GM23248 (cell line): ENCODE results near the gene SFTPB. TPM values are rescaled to one million over a fixed set of nuclear protein-coding genes. Genes with fewer than 3 reads are reported as not detected.
A peak's percentile ranks its signal among the peaks of the same experiment; 100 is the strongest.

Experiments used
- DNase-seq: peaks from one replicate; pipeline ENCODE4 v3.0.0-alpha.2; 2015
- H2AFZ ChIP-seq: fragments of 200-600 bp; sonication (generic); 2 replicates; pipeline ENCODE4 v1.6.1; 2016; ENCODE audit warnings: antibody characterized with exemption
- H3F3A ChIP-seq: fragments of 200-600 bp; sonication (generic); 2 replicates; pipeline ENCODE4 v1.6.1; 2016; ENCODE audit warnings: mild to moderate bottlenecking, antibody characterized with exemption, mixed run types; ENCODE audit not compliant: insufficient read depth
- H3K27ac ChIP-seq: fragments of 200-600 bp; sonication (generic); 2 replicates; pipeline ENCODE4 v1.5.1; 2016; ENCODE audit warnings: mild to moderate bottlenecking
- H3K27me3 ChIP-seq: fragments of 200-600 bp; sonication (generic); replicated peaks from 2 replicates; pipeline ENCODE4 v1.6.1; 2016; ENCODE audit warnings: mild to moderate bottlenecking; ENCODE audit not compliant: insufficient read depth
- H3K36me3 ChIP-seq: fragments of 200-600 bp; sonication (generic); 2 replicates; pipeline ENCODE4 v1.6.1; 2016; ENCODE audit warnings: low read depth, mild to moderate bottlenecking
- H3K4me1 ChIP-seq: fragments of 200-600 bp; sonication (generic); 2 replicates; pipeline ENCODE4 v1.6.1; 2016; ENCODE audit warnings: mild to moderate bottlenecking; ENCODE audit not compliant: insufficient read depth
- H3K4me2 ChIP-seq: fragments of 200-600 bp; sonication (generic); one replicate; pipeline ENCODE4 v1.6.1; 2016; ENCODE audit warnings: mild to moderate bottlenecking; ENCODE audit not compliant: unreplicated experiment
- H3K4me3 ChIP-seq: fragments of 200-600 bp; sonication (generic); 2 replicates; pipeline ENCODE4 v1.5.1; 2016; ENCODE audit warnings: mild to moderate bottlenecking
- H3K79me2 ChIP-seq: fragments of 200-600 bp; sonication (generic); 2 replicates; pipeline ENCODE4 v1.6.1; 2016; ENCODE audit warnings: mild to moderate bottlenecking; ENCODE audit not compliant: insufficient read depth
- H3K9ac ChIP-seq: fragments of 200-600 bp; sonication (generic); 2 replicates; pipeline ENCODE4 v1.6.1; 2016; ENCODE audit warnings: mild to moderate bottlenecking
- H3K9me2 ChIP-seq: fragments of 200-600 bp; sonication (generic); 2 replicates; pipeline ENCODE4 v1.6.1; 2016; ENCODE audit warnings: mixed run types, mild to moderate bottlenecking, moderate library complexity; ENCODE audit not compliant: insufficient read depth
- H3K9me3 ChIP-seq: fragments of 200-600 bp; sonication (generic); one replicate; pipeline ENCODE4 v1.6.1; 2017; ENCODE audit warnings: low read depth
- H4K20me1 ChIP-seq: fragments of 200-600 bp; sonication (generic); 2 replicates; pipeline ENCODE4 v1.6.0; 2016; ENCODE audit not compliant: insufficient read depth
- EZH2 ChIP-seq: fragments of 200-600 bp; sonication (generic); IDR thresholded peaks from 2 replicates; pipeline ENCODE4 v1.6.1; 2018; ENCODE audit warnings: antibody characterized with exemption, mild to moderate bottlenecking; ENCODE audit not compliant: insufficient read depth, poor library complexity, severe bottlenecking
- EZH2phosphoT487 ChIP-seq: fragments of 200-600 bp; sonication (generic); IDR thresholded peaks from 2 replicates; pipeline ENCODE4 v1.6.1; 2018; ENCODE audit warnings: antibody characterized with exemption, moderate library complexity, mild to moderate bottlenecking, low read depth; ENCODE audit not compliant: insufficient read depth
- whole genome bisulfite sequencing, 2 experiments: methylation state at CpG; one replicate each; pipeline ENCODE4 v1.1.6; 2015 to 2017; ENCODE audit warnings: low lambda C conversion rate in 2 of 2, low coverage in 1 of 2; ENCODE audit errors: missing lambda C conversion rate in 2 of 2; 5-methylcytosine and 5-hydroxymethylcytosine counted together
- in situ Hi-C: fragments of 300-500 bp; cut with MboI; formaldehyde crosslinking; loops from 2 replicates; pipeline ENCODE4 v1.15.0; 2020
- polyA plus RNA-seq: library from polyadenylated mRNA; unstranded; fragments of >200 nt; fragmentation: Nextera tagmentation; extraction: Ambion mirVana; gene quantifications from 2 replicates; pipeline ENCODE4 v1.2.1, GENCODE V29; 2016
- total RNA-seq: library from RNA; depleted of rRNA; stranded (reverse); fragments of >200 nt; shearing (Covaris generic); gene quantifications from 2 replicates; pipeline ENCODE4 v1.2.3, GENCODE V29; 2014

The SFTPB gene
- total and polyA plus RNA-seq, 2 experiments from 2014 or later: not detected

GRCh38 chr2:85648619-85649018 is 19.4 kb downstream of the SFTPB start:
- H3K4me3 ChIP-seq: no peak overlapping the region
- TF ChIP-seq EZH2phosphoT487 (no peak), EZH2 (no peak)
- H3K9me2 ChIP-seq: no peaks in the 10 kb centered on the region
- peaks cover 67% of the 10 kb centered on the region for H3F3A ChIP-seq
- no peaks in the 10 kb centered on the region for H4K20me1 ChIP-seq
- peaks cover 9% of the 10 kb centered on the region; the same call in 1 of the 2 replicates for H3K79me2 ChIP-seq
- peak overlapping the region; percentile 75 for H3K27ac ChIP-seq
- no peak overlapping the region for H2AFZ ChIP-seq
- peak; percentile 80 for DNase-seq
- WGBS, 2 experiments: 38 to 44% methylated on average over 2 of the region's 2 CpGs
- H3K9ac ChIP-seq: peak overlapping the region; percentile 37; the same call in 1 of the 2 replicates
- H3K36me3 ChIP-seq: peaks cover 35% of the 10 kb centered on the region
- H3K4me1 ChIP-seq: peaks cover 40% of the 10 kb centered on the region
- in situ Hi-C loops: loop anchor here (10.0 to 25.0 kb wide), 2 partner anchors 166 to 439 kb away; no protein-coding TSS in a partner anchor
- H3K4me2 ChIP-seq: no peak overlapping the region
- H3K27me3 ChIP-seq: no peaks in the 10 kb centered on the region
- no peaks in the 10 kb centered on the region for H3K9me3 ChIP-seq

GRCh38 chr2:85647823-85648526 is 20.0 kb downstream of the SFTPB start:
- H3K9me3 ChIP-seq: no peaks in the 10 kb centered on the region
- peaks cover 33% of the 10 kb centered on the region for H3K4me1 ChIP-seq
- no peak overlapping the region for H3K4me2 ChIP-seq
- H3K79me2 ChIP-seq: peaks cover 11% of the 10 kb centered on the region; the same call in 1 of the 2 replicates
- peaks cover 61% of the 10 kb centered on the region for H3F3A ChIP-seq
- TF ChIP-seq EZH2: no peak
- TF ChIP-seq EZH2phosphoT487: no peak
- no peaks in the 10 kb centered on the region for H3K9me2 ChIP-seq
- H3K27me3 ChIP-seq: no peaks in the 10 kb centered on the region
- 0 out of 2 replicates have a peak overlapping the region, but pooled peaks have one; percentile 75 for H3K27ac ChIP-seq
- no peak overlapping the region for H3K4me3 ChIP-seq
- no peaks in the 10 kb centered on the region for H4K20me1 ChIP-seq
- DNase-seq: no peak
- no peak overlapping the region for H2AFZ ChIP-seq
- no peak overlapping the region for H3K9ac ChIP-seq
- WGBS, 2 experiments: 92 to 93% methylated on average over 10 of the region's 10 CpGs
- in situ Hi-C loops: loop anchor here (10.0 to 25.0 kb wide), 2 partner anchors 167 to 439 kb away; no protein-coding TSS in a partner anchor
- H3K36me3 ChIP-seq: peaks cover 41% of the 10 kb centered on the region

- Histone ChIP-seq H3K79me2 (peaks cover 15% of the 10 kb centered on the region; the same call in 1 of the 2 replicates), H3K36me3 (peaks cover 58% of the 10 kb centered on the region), H3K9me3 (no peaks in the 10 kb centered on the region), H3K27ac (no peak overlapping the region), H3K4me1 (peaks cover 23% of the 10 kb centered on the region), H3F3A (peaks cover 45% of the 10 kb centered on the region), H3K9me2 (no peaks in the 10 kb centered on the region), H3K27me3 (no peaks in the 10 kb centered on the region), H4K20me1 (no peaks in the 10 kb centered on the region), H3K4me3 (no peak overlapping the region), H3K9ac (no peak overlapping the region), H2AFZ (no peak overlapping the region), H3K4me2 (no peak overlapping the region)
- TF ChIP-seq EZH2: no peak
- TF ChIP-seq EZH2phosphoT487: no peak
- in situ Hi-C loops: loop anchor here (10.0 to 25.0 kb wide), 2 partner anchors 169 to 441 kb away; no protein-coding TSS in a partner anchor
- DNase-seq: no peak
- 98 to 100% methylated on average over 2 of the region's 2 CpGs for WGBS, 2 experiments
Measured at GRCh38 chr2:85646166-85646565, 21.8 kb downstream of the SFTPB start.

DNA sequence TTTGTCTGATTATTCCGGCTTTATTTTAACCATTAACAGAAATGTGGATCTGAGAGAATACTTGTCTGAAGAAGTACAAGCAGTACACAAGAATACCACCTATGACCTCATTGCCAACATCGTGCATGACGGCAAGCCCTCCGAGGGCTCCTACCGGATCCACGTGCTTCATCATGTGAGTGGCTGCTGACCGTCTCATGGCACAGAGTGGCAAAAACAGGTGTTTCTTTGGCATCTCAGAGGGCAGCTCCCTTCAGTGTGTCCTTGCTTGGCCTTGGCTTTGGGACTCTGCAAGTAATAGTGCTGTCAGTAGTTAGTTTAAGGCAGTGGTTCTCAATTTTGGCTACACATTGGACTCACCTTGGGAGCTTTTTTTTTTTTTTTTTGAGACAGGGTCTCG is 23.1 kb downstream of the SFTPB start:
- TF ChIP-seq EZH2phosphoT487 (no peak), EZH2 (no peak)
- peaks cover 15% of the 10 kb centered on the region; the same call in 1 of the 2 replicates for H3K79me2 ChIP-seq
- H3F3A ChIP-seq: peaks cover 41% of the 10 kb centered on the region
- WGBS, 2 experiments: 93 to 94% methylated on average over 7 to 8 of the region's 8 CpGs
- H3K27ac ChIP-seq: no peak overlapping the region
- H3K4me3 ChIP-seq: no peak overlapping the region
- H4K20me1 ChIP-seq: no peaks in the 10 kb centered on the region
- peaks cover 68% of the 10 kb centered on the region for H3K36me3 ChIP-seq
- H3K9me2 ChIP-seq: no peaks in the 10 kb centered on the region
- H2AFZ ChIP-seq: no peak overlapping the region
- H3K4me2 ChIP-seq: no peak overlapping the region
- no peaks in the 10 kb centered on the region for H3K27me3 ChIP-seq
- in situ Hi-C loops: loop anchor here (10.0 to 25.0 kb wide), 2 partner anchors 170 to 442 kb away; no protein-coding TSS in a partner anchor
- H3K4me1 ChIP-seq: peaks cover 16% of the 10 kb centered on the region
- H3K9ac ChIP-seq: no peak overlapping the region
- DNase-seq: no peak
- no peaks in the 10 kb centered on the region for H3K9me3 ChIP-seq
